Mesendoderm (in vitro differentiated cells): ENCODE data around the gene NOL12.

Experiments
- DNase-seq: peaks from one replicate; pipeline ENCODE4 v3.0.0; 2013
- H2AK5ac ChIP-seq: 2 replicates; pipeline ENCODE4 v1.6.1; 2013; ENCODE audit warnings: low read length, inconsistent platforms
- H2BK120ac ChIP-seq: 2 replicates; pipeline ENCODE4 v1.6.1; 2013; ENCODE audit warnings: low read depth, mild to moderate bottlenecking, low read length, moderate library complexity, mixed read lengths
- H2BK15ac ChIP-seq: replicated peaks from 2 replicates; pipeline ENCODE4 v1.6.1; 2013; ENCODE audit warnings: low read depth, mild to moderate bottlenecking, moderate library complexity
- H2BK5ac ChIP-seq: 2 replicates; pipeline ENCODE4 v1.6.1; 2013; ENCODE audit warnings: low read length, inconsistent platforms
- H3K18ac ChIP-seq: 2 replicates; pipeline ENCODE4 v1.6.1; 2013; ENCODE audit warnings: mild to moderate bottlenecking, low read length, mixed read lengths
- H3K23ac ChIP-seq: one replicate; pipeline ENCODE4 v1.6.1; 2013; ENCODE audit warnings: low read length
- H3K27ac ChIP-seq: 2 replicates; pipeline ENCODE4 v1.5.1; 2013; ENCODE audit warnings: low read depth, mild to moderate bottlenecking, inconsistent platforms, low read length, moderate library complexity
- H3K27me3 ChIP-seq: 2 replicates; pipeline ENCODE4 v1.6.1; 2013; ENCODE audit warnings: low read length, control low read depth, mild to moderate bottlenecking, inconsistent platforms; ENCODE audit not compliant: insufficient read depth, poor library complexity
- H3K36me3 ChIP-seq: 2 replicates; pipeline ENCODE4 v1.6.1; 2013; ENCODE audit warnings: low read length, inconsistent platforms; ENCODE audit not compliant: control insufficient read depth, insufficient read depth
- H3K4ac ChIP-seq: one replicate; pipeline ENCODE4 v1.6.1; 2013; ENCODE audit warnings: low read depth, mild to moderate bottlenecking, low read length, moderate library complexity
- H3K4me1 ChIP-seq: 2 replicates; pipeline ENCODE4 v1.6.1; 2013; ENCODE audit warnings: low read depth, low read length, inconsistent platforms; ENCODE audit not compliant: control insufficient read depth
- H3K4me2 ChIP-seq: 2 replicates; pipeline ENCODE4 v1.6.1; 2013; ENCODE audit warnings: low read length
- H3K4me3 ChIP-seq: 2 replicates; pipeline ENCODE4 v1.5.1; 2013; ENCODE audit warnings: mild to moderate bottlenecking, low read length
- H3K56ac ChIP-seq: one replicate; pipeline ENCODE4 v1.6.1; 2013; ENCODE audit warnings: low read length
- H3K79me1 ChIP-seq: 2 replicates; pipeline ENCODE4 v1.6.1; 2013; ENCODE audit warnings: low read length, inconsistent platforms
- H3K79me2 ChIP-seq: 2 replicates; pipeline ENCODE4 v1.6.1; 2013; ENCODE audit warnings: mild to moderate bottlenecking, low read length; ENCODE audit not compliant: control insufficient read depth, insufficient read depth
- H3K9ac ChIP-seq: 2 replicates; pipeline ENCODE4 v1.6.1; 2013; ENCODE audit warnings: low read length, inconsistent platforms
- H4K5ac ChIP-seq: one replicate; pipeline ENCODE4 v1.6.1; 2013; ENCODE audit warnings: low read length
- H4K8ac ChIP-seq: one replicate; pipeline ENCODE4 v1.6.1; 2013; ENCODE audit warnings: low read depth, mild to moderate bottlenecking, control low read depth, low read length, moderate library complexity
- WGBS: extraction: QIAGEN DNeasy Blood & Tissue Kit; methylation state at CpG from one replicate; pipeline ENCODE4 v1.1.7; 2013; ENCODE audit warnings: low lambda C conversion rate, missing lambda C conversion rate; ENCODE audit not compliant: insufficient coverage; ENCODE audit errors: extremely low coverage; 5-methylcytosine and 5-hydroxymethylcytosine counted together

The NOL12 gene

DNA sequence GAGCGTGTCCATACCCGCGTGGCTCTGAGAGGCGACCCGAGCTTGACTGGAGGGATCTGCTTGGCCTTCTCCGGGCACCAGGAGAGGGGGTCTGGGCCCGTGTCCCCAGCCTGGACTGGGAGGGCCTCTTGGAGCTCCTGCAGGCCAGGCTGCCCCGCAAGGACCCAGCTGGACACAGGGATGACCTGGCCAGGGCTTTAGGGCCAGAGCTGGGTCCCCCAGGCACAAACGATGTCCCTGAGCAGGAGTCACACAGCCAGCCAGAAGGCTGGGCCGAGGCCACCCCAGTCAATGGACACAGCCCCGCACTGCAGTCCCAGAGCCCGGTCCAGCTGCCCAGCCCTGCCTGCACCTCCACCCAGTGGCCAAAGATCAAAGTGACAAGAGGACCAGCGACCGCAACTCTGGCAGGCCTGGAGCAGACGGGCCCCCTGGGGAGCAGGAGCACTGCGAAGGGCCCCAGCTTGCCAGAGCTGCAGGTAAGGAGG is 48.9 kb downstream of the NOL12 start:
- Histone ChIP-seq H3K27ac (no peak overlapping the region), H3K4me2 (no peak overlapping the region), H3K79me2 (no peaks in the 10 kb centered on the region), H3K56ac (no peak overlapping the region), H4K8ac (no peak overlapping the region), H2BK120ac (no peak overlapping the region), H3K79me1 (no peaks in the 10 kb centered on the region), H2BK15ac (no peak overlapping the region), H3K36me3 (no peaks in the 10 kb centered on the region), H3K18ac (no peak overlapping the region), H3K27me3 (no peaks in the 10 kb centered on the region), H3K23ac (no peak overlapping the region), H4K5ac (no peak overlapping the region), H2BK5ac (no peak overlapping the region), H3K9ac (no peak overlapping the region), H2AK5ac (no peak overlapping the region), H3K4ac (no peak overlapping the region), H3K4me3 (no peak overlapping the region), H3K4me1 (no peaks in the 10 kb centered on the region)
- peak; percentile 73 for DNase-seq
- no CpG with 5 or more reads among the region's 16 CpGs for WGBS

DNA sequence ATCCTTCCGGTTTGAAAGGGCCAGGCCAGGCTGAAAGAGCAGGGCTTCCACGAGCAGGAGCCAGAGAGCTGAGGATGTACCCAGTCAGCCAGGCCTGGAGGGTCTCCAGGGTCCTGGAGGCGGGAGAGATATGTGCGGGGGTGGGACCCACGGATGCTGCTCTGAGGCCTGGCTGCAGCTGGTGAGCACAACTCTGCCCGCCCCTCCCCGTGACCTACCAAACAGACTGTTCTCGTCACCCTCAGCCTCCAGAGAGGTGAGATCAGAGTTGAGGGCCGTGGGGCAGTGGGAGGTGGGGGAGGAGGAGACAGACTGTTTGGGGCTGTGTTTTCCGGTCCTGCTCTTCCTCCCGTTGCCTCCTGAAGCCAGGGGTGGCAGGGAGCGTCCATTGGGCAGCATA is 52.9 kb downstream of the NOL12 start:
- Histone ChIP-seq H3K27ac (no peak overlapping the region), H3K79me1 (no peaks in the 10 kb centered on the region), H3K4me1 (no peaks in the 10 kb centered on the region), H4K5ac (no peak overlapping the region), H3K9ac (no peak overlapping the region), H3K56ac (no peak overlapping the region), H3K18ac (no peak overlapping the region), H2BK120ac (no peak overlapping the region), H3K4me2 (no peak overlapping the region), H2AK5ac (no peak overlapping the region), H3K36me3 (no peaks in the 10 kb centered on the region), H3K23ac (no peak overlapping the region), H2BK15ac (no peak overlapping the region), H3K4ac (no peak overlapping the region), H3K4me3 (no peak overlapping the region), H3K79me2 (no peaks in the 10 kb centered on the region), H2BK5ac (no peak overlapping the region), H4K8ac (no peak overlapping the region), H3K27me3 (no peaks in the 10 kb centered on the region)
- no CpG with 5 or more reads among the region's 12 CpGs for WGBS
- DNase-seq: no peak

- Histone ChIP-seq H3K4me3 (no peak overlapping the region), H3K36me3 (no peaks in the 10 kb centered on the region), H4K8ac (no peak overlapping the region), H3K23ac (no peak overlapping the region), H2BK120ac (no peak overlapping the region), H2AK5ac (no peak overlapping the region), H3K56ac (no peak overlapping the region), H3K4ac (no peak overlapping the region), H3K4me2 (no peak overlapping the region), H3K9ac (no peak overlapping the region), H2BK15ac (no peak overlapping the region), H3K79me1 (no peaks in the 10 kb centered on the region), H3K27me3 (no peaks in the 10 kb centered on the region), H2BK5ac (no peak overlapping the region), H4K5ac (no peak overlapping the region), H3K79me2 (no peaks in the 10 kb centered on the region), H3K27ac (no peak overlapping the region), H3K18ac (no peak overlapping the region), H3K4me1 (no peaks in the 10 kb centered on the region)
- DNase-seq: no peak
- no CpG with 5 or more reads among the region's 17 CpGs for WGBS
These were observed 53.5 kb downstream of the NOL12 start for GRCh38 chr22:37739611-37740049.

- no peak overlapping the region for H2BK5ac ChIP-seq
- H3K9ac ChIP-seq: no peak overlapping the region
- H3K18ac ChIP-seq: no peak overlapping the region
- no peaks in the 10 kb centered on the region for H3K79me2 ChIP-seq
- H3K4me3 ChIP-seq: no peak overlapping the region
- no peak overlapping the region for H3K56ac ChIP-seq
- H3K27ac ChIP-seq: no peak overlapping the region
- H3K23ac ChIP-seq: no peak overlapping the region
- H3K4ac ChIP-seq: no peak overlapping the region
- no peak overlapping the region for H2AK5ac ChIP-seq
- H3K79me1 ChIP-seq: peaks cover 3% of the 10 kb centered on the region
- H3K27me3 ChIP-seq: no peaks in the 10 kb centered on the region
- no peak overlapping the region for H2BK120ac ChIP-seq
- no peak overlapping the region for H2BK15ac ChIP-seq
- no peak overlapping the region for H3K4me2 ChIP-seq
- no CpG with 5 or more reads among the region's 22 CpGs for WGBS
- no peak overlapping the region for H4K5ac ChIP-seq
- no peak overlapping the region for H4K8ac ChIP-seq
- DNase-seq: no peak
- no peaks in the 10 kb centered on the region for H3K36me3 ChIP-seq
- peaks cover 3% of the 10 kb centered on the region for H3K4me1 ChIP-seq
These were observed 54.5 kb downstream of the NOL12 start for GRCh38 chr22:37740455-37741311.

DNA sequence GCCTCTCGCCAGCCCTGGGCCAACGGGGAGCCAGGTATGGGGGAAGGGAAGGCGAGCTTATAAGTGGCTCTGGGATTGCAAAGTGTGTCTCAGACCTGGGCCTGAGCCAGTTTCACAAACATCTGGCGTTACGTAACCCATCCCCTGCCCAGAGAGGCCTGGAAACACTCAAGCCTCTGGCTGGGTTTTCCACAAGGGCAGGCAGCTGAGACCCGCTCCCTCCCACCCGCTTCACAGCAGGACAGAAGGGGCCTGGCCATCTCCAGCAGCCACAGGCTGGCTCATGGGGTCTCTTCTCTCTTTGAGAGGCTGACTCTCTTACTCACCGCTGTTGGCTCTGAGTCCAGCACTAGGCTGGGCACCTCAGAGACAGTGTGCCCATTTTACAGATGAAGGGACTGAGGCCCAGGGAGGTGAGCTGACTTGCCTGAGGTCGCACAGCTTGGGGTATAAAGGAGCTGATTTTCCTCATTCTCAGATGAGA is 55.2 kb downstream of the NOL12 start:
- Histone ChIP-seq H3K4me3 (no peak overlapping the region), H3K36me3 (no peaks in the 10 kb centered on the region), H3K27me3 (no peaks in the 10 kb centered on the region), H3K27ac (no peak overlapping the region), H2AK5ac (no peak overlapping the region), H3K4ac (no peak overlapping the region), H3K23ac (no peak overlapping the region), H3K18ac (no peak overlapping the region), H3K4me1 (peaks cover 3% of the 10 kb centered on the region), H3K4me2 (no peak overlapping the region), H3K9ac (no peak overlapping the region), H2BK15ac (no peak overlapping the region), H3K79me2 (no peaks in the 10 kb centered on the region), H2BK120ac (no peak overlapping the region), H4K5ac (no peak overlapping the region), H4K8ac (no peak overlapping the region), H3K56ac (no peak overlapping the region), H3K79me1 (peaks cover 3% of the 10 kb centered on the region), H2BK5ac (no peak overlapping the region)
- no CpG with 5 or more reads among the region's 9 CpGs for WGBS
- peak; percentile 86 for DNase-seq
